GM18909 (cell line): ENCODE results near the gene SNX9.
A peak's percentile ranks its signal among the peaks of the same experiment; 100 is the strongest.
"Not testable (repeated sequence)": the region's sequence is repeated elsewhere in the genome, so short reads cannot be mapped to it uniquely, and the experiment has no call there.

ENCODE experiments used
- ATAC-seq: cut with Tn5 transposase; IDR thresholded peaks from one replicate; pipeline ENCODE4 v1.9.1; 2021; ENCODE audit warnings: mild to moderate bottlenecking; ENCODE audit not compliant: unreplicated experiment, poor library complexity

SNX9 gene

GRCh38 chr6:157879873-157880254 lies 56.8 kb downstream of the SNX9 start:
- ATAC-seq, result peak; percentile 56

GRCh38 chr6:157880534-157880933 lies 57.5 kb downstream of the SNX9 start:
- ATAC-seq, result no peak

- no peak for ATAC-seq
Observed at GRCh38 chr6:157881342-157881741, 58.3 kb downstream of the SNX9 start.

GRCh38 chr6:157884756-157885155 lies 61.7 kb downstream of the SNX9 start:
- no peak for ATAC-seq

GRCh38 chr6:157885211-157885788 lies 62.3 kb downstream of the SNX9 start:
- no peak for ATAC-seq

GRCh38 chr6:157885876-157886275 lies 62.8 kb downstream of the SNX9 start:
- no peak for ATAC-seq

GRCh38 chr6:157887892-157888291 lies 64.8 kb downstream of the SNX9 start:
- no peak for ATAC-seq

- no peak for ATAC-seq
Observed at GRCh38 chr6:157891544-157892362, 68.7 kb downstream of the SNX9 start.

- no peak for ATAC-seq
Observed at GRCh38 chr6:157892363-157892877, 69.4 kb downstream of the SNX9 start.

GRCh38 chr6:157893238-157893637 lies 70.2 kb downstream of the SNX9 start:
- no peak for ATAC-seq

- no peak for ATAC-seq
Observed at GRCh38 chr6:157895585-157895984, 72.5 kb downstream of the SNX9 start.

GRCh38 chr6:157896932-157897331 lies 73.9 kb downstream of the SNX9 start:
- no peak for ATAC-seq

- ATAC-seq, result no peak
Observed at GRCh38 chr6:157898169-157898568, 75.1 kb downstream of the SNX9 start.

- ATAC-seq, result no peak
Observed at GRCh38 chr6:157898640-157899039, 75.6 kb downstream of the SNX9 start.

GRCh38 chr6:157900262-157900661 lies 77.2 kb downstream of the SNX9 start:
- not testable (repeated sequence) for ATAC-seq

- ATAC-seq, result not testable (repeated sequence)
Observed at GRCh38 chr6:157900751-157901150, 77.7 kb downstream of the SNX9 start.

- ATAC-seq, result no peak
Observed at GRCh38 chr6:157904999-157905398, 82.0 kb downstream of the SNX9 start.

GRCh38 chr6:157905590-157906342 lies 82.7 kb downstream of the SNX9 start:
- ATAC-seq, result no peak

GRCh38 chr6:157906537-157907061 lies 83.6 kb downstream of the SNX9 start:
- no peak for ATAC-seq

GRCh38 chr6:157907651-157908050 lies 84.6 kb downstream of the SNX9 start:
- no peak for ATAC-seq
